GM18520 (cell line): ENCODE results near the gene TMEM190.
"Not testable (repeated sequence)": the region's sequence is repeated elsewhere in the genome, so short reads cannot be mapped to it uniquely, and the experiment has no call there.

ENCODE experiments used
- ATAC-seq: cut with Tn5 transposase; IDR thresholded peaks from one replicate; pipeline ENCODE4 v1.9.1; 2021; ENCODE audit not compliant: unreplicated experiment

Gene TMEM190

DNA sequence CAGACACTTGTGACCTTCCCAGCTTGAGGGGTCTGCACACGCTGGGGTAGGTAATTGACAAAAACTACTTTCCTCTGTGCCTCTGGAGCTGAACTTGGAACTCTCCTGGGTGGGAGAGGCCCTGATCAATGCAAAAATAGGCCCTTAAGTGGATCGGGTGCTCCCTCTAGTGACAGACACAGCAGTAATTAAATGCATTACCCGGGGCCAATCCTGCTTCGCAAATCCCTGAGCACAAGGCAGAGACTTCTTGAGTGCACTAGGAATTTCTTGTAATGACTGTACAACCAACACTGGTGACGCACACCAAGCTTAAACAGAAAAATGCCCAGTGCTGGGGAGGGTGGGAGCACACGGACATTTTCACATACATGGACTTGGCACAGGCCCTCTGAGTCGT is 41.6 kb downstream of the TMEM190 start:
- ATAC-seq: no peak

DNA sequence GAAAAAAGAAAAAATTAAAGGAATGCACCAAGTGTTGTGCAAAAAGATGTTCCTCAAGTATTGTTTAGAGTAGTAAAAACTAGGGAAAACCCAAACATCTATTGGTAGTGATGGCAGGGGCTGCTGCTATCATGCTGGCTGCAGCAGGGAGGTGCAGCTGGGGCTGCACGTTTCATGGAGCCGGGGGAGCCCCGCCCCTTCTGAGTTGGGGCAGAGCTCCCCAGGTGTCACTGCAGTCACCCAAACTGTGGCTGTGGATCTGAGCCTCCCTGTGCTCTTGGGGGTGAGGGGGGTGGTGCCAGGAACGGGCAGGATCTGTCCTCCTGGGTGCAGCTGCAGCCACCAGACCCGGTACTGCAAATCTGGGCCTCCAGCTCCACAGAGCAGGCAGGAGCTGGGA is 42.5 kb downstream of the TMEM190 start:
- ATAC-seq: no peak

DNA sequence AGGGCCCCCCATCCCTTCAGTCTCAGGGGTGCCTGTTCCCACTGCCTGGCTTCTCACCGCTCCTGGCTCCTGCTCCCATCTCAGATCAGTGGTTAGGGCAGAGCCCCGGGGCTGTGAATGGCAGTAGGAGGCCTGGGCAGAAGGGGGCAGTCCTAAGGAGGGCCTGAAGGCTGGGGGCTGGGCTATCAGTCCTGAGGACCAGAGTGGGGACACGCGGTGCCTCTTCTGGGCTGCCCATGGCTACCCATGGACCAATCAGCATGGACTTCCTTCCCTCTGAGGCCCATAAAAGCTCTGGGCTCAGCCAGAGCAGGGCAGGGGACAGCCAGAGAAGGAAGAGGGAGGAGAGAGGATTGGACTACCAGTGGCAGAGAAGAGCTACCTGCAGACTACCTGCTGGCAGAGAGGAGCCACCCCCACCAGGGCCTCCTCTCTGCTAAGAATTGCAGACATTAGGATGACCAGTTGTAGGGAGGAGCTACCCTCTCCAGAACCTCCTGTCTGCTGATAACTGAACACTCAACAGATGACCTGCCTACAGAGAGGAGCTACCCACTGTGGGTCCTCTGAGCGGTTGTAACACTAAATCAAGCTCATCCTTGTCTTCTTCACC is 43.1 kb downstream of the TMEM190 start:
- no peak for ATAC-seq

DNA sequence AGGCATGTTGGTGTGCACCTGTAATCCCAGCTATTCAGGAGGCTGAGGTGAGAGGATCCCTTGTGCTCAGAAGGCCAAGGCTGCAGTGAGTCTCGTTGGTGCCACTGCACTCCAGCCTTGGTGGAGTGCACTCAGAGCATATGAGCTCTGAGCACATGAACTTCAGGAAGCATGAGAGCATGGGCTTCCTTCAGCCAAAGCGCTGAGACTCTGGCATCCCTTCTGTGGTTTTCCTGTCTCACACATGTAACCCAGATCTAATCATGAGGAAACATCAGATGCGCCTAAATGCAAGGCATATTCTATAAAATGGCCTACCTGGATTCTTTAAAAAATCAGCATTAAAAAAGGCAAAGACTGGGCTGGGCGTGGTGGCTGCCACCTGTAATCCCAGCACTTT is 44.7 kb downstream of the TMEM190 start:
- ATAC-seq: not testable (repeated sequence)

DNA sequence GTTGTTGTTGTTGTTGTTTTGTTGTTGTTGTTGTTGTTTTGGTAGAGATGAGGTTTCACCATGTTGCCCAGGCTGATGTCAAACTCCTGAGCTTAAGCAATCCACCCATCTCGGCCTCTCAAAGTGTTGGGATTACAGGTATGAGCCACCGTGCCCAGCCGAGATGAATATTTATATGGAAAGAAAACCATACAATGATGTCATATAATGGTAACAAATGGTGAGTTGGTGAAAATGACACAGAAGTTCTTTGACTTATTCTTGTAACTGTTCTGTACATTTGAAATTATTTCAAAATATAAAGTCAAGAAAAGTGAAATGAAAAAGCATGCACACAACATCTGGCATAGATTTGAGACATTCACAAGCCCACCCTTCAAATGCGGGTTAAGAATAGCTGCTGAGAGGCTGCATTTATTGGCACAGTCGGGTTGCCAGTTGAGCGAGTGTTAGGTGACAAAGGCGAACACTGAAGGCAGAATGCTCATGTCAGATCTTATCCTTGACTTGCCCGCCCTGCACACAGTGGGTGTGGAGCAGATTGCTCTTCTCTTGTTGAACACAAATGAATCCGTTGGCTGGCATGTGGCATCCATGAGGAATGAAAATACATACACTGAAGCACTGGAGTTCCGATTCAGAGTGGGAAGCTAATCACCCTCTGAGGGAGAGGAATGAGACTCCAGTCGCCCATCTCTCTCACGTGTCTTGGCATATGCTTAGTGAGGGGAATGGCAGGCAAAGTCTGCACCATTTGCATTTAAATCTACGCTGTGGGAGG is 46.8 kb downstream of the TMEM190 start:
- no peak for ATAC-seq

DNA sequence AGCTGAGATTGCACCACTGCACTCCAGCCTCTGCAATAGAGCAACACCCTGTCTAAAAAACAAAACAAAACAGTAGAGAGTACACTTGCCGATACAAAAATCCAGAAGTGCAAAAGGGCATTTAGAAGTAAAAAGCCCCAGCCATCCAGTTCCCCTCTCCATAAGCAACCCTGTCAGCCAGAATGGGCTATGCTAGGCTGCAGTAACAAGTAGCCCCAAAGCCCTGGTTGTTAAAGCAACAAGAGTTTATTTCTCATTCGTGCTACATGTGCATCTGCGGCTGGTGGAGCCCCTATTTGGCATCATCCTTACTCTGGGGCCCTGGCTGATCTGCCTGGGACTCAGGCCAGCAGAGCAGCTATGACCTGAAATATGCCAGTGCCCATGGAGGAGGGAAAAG is 47.9 kb downstream of the TMEM190 start:
- ATAC-seq: no peak

DNA sequence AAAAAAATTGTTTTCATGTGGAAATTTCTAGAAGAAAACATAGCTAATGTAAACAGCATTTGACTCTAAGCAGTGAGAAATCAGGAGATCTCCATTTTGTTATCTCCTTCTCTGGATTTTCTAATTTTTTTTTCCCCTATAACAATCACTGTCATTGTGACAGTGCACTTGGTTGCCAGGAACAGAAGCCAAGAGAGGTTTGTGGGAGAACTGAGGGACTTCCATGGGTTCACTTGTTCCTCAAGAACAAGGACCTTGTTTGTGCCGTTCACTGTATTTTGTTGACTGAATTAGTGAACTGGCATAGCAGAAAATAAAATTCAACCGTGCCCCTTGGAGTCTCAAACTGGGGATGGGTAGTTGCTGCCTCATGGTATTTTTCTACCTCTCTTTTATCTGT is 49.4 kb downstream of the TMEM190 start:
- ATAC-seq: no peak
